Fibroblast of villous mesenchyme (primary cell): ENCODE measurements around the gene SLC25A33. TPM values are rescaled to one million over a fixed set of nuclear protein-coding genes. Genes with fewer than 3 reads are reported as not detected.

ENCODE experiments used
- DNase-seq: peaks from one replicate; pipeline ENCODE4 v3.0.0-alpha.2; 2010; ENCODE audit warnings: low read depth
- H3K4me3 ChIP-seq: 2 replicates; pipeline ENCODE4 v1.5.1; 2011; ENCODE audit warnings: low read depth, mild to moderate bottlenecking, low read length
- total RNA-seq: library from RNA; depleted of rRNA; stranded (reverse); fragments of >200 nt; gene quantifications from 2 replicates; pipeline ENCODE4 v1.2.3, GENCODE V29; 2012
- TF ChIP-seq, protein P1 (sequence below): IDR thresholded peaks from 2 replicates; pipeline ENCODE4 v1.5.1; 2012; ENCODE audit warnings: low read depth, mild to moderate bottlenecking, low read length; ENCODE audit not compliant: insufficient read depth

The SLC25A33 gene
- total RNA-seq, 1 donor = 6.5 TPM

GRCh38 chr1:9601942-9602793, 62.9 kb downstream of the SLC25A33 start:
- TF ChIP-seq, protein P1, sequence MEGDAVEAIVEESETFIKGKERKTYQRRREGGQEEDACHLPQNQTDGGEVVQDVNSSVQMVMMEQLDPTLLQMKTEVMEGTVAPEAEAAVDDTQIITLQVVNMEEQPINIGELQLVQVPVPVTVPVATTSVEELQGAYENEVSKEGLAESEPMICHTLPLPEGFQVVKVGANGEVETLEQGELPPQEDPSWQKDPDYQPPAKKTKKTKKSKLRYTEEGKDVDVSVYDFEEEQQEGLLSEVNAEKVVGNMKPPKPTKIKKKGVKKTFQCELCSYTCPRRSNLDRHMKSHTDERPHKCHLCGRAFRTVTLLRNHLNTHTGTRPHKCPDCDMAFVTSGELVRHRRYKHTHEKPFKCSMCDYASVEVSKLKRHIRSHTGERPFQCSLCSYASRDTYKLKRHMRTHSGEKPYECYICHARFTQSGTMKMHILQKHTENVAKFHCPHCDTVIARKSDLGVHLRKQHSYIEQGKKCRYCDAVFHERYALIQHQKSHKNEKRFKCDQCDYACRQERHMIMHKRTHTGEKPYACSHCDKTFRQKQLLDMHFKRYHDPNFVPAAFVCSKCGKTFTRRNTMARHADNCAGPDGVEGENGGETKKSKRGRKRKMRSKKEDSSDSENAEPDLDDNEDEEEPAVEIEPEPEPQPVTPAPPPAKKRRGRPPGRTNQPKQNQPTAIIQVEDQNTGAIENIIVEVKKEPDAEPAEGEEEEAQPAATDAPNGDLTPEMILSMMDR = no peak
- H3K4me3 ChIP-seq = no peak overlapping the region
- no peak for DNase-seq

DNA sequence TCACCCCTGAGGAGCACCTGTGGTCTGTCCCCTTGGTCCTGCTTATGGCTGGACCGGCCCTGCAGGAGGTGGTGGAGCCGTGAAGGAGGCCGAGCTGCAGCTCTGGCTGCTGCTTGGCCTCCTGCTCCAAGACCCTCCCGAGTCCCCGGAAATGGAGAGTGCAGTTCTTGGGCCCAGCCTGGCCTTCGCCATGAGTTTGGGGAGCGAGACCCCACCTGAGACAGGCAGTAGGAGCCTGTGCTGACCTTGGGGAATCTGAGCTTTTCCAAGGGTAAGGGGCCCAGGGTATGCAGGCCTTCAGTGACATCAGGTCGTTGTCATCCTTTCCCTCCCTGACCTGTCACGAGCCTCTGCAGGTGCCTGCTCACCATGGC, 63.5 kb downstream of the SLC25A33 start:
- DNase-seq = no peak
- no peak overlapping the region for H3K4me3 ChIP-seq
- TF ChIP-seq, protein P1 = no peak

- H3K4me3 ChIP-seq = no peak overlapping the region
- TF ChIP-seq, protein P1 = no peak
- no peak for DNase-seq
These were observed 64.0 kb downstream of the SLC25A33 start for GRCh38 chr1:9603307-9603706.

DNA sequence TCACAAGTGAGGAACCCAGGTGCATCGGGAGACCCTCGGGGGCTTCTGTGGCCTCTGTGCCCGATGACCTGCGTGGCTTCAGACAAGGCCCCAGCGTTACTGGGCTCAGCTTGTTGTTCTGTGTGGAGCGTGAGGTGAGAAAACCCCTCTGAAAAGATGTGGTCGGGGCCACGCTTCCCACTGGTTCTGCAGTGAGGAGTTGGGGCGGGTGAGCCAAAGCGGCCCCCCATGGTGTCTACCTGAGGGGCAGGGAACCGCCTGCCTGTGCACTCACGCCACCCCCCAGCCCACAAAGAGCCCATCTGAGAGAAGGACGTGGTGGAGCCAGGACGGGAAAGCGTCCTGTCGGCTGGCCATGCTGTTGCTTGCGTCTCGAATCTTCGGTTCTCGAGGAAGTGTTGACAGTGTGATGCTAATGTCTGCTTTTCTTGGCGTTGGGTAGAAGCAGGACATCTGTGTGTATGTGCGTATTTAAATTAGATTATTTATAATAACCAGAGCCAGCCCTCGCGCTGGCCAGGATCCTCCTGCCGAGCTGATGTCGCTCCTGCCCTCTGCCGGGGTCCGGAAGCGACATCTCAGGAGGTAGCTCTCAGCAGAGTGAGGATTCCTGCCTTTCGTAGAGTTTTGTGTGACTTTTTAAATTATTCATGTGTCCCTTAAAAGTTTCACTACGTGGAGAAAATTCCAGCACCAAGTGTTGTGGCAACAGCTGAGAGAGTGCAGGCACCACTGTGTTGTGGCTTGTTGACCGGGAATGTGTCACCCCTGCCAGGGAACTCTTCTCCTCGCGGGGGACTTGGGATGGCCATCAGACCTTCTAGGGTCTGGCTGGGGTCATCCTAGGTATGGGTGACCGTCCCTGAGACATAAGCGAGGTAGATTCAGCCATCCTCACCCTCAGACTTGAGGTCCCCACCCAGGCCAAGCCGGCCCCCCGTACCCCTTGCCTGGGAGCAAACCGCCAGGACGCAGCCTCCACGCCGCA, 64.8 kb downstream of the SLC25A33 start:
- TF ChIP-seq, protein P1 = no peak
- no peak overlapping the region for H3K4me3 ChIP-seq
- no peak for DNase-seq

DNA sequence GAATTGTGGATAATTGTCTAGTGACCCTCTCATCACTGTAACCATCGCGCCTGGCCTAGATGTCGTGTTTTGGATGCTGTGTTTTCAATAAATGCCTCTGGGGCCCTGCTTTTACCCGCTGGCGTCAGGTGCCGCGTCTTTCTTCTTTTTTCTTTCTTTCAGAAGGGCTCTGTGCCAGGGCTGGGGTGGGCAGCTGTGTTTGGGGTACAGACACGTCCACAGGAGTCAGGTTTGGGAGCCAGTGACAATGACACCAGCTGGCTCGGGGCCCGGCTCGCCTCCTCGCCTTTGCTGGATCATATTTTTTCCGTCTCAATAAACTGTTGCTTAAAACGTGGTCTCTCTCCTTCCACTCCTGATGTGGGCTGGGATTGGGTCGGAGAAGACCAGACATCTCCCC, 65.6 kb downstream of the SLC25A33 start:
- H3K4me3 ChIP-seq = no peak overlapping the region
- no peak for DNase-seq

DNA sequence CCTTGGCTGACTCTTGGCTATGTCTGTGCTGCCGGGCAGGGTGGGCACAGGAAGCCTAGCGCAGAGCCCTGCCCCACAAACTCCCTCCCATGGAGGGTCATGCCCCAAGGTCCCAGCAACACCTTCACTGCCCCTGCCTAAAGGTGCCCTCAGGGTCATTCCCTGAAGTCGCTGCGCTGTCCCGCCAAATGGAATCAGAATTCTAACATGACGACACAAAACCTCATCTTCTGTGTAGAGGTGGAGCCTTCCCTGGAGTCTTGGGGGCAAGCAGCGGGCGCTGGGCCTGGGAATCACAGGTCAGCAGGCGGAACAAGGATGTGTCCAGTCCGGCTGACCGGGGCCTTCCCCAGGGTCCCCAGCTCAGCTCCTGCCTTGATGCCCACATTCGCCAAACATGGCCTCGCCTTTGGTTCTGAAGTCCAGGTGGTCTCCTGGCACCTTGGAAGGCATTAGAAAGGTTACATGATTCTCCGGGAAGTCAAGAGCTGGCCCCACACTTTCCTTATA, 66.7 kb downstream of the SLC25A33 start:
- TF ChIP-seq, protein P1 = no peak
- H3K4me3 ChIP-seq = no peak overlapping the region
- DNase-seq = no peak

More for the DNA sequence above, 65.6 kb downstream of the SLC25A33 start:
- TF ChIP-seq, protein P1 = no peak
